ENCODE data around the gene HDAC4. TPM values are rescaled to one million over a fixed set of nuclear protein-coding genes. Genes with fewer than 3 reads are reported as not detected.

HDAC4 gene
- polyA plus RNA-seq, 1 donor (not counting 4 experiments of a cell fraction or from before 2014, with no cell fraction given), result 2.9 TPM

- H3K9me1 ChIP-seq (ENCODE audit: control insufficient read depth, extremely low read depth, insufficient read depth, low read length), result no peaks in the 10 kb centered on the region
- no peak for TF ChIP-seq EZH2 (IDR thresholded peaks at IDR 0.05; ENCODE audit: low read length)
- dilution Hi-C loops (cut with MboI; ENCODE audit: extremely low pct_ligation_motif_present, low sequenced_read_pairs), result no loop called here
- H3K4me1 ChIP-seq (ENCODE audit: control insufficient read depth, extremely low read depth, insufficient read depth, low read length), result no peaks in the 10 kb centered on the region
- no peaks in the 10 kb centered on the region for H3K36me3 ChIP-seq (ENCODE audit: control insufficient read depth in 2 of 2, extremely low read depth in 1 of 2, insufficient read depth in 2 of 2, low read length in 2 of 2)
- no peaks in the 10 kb centered on the region for H3K9me3 ChIP-seq (ENCODE audit: control insufficient read depth, low read depth, low read length)
- no peak overlapping the region for H3K4me3 ChIP-seq (ENCODE audit: control insufficient read depth in 2 of 3, extremely low read depth in 1 of 3, insufficient read depth in 2 of 3, low read depth in 1 of 3, low read length in 3 of 3)
- no peak overlapping the region for H3K4me2 ChIP-seq (ENCODE audit: control insufficient read depth, extremely low read depth, insufficient read depth, low read depth, low read length)
- no peak overlapping the region for H3K9ac ChIP-seq (ENCODE audit: control insufficient read depth, extremely low read depth, insufficient read depth, low read length)
- H3K79me2 ChIP-seq (ENCODE audit: control insufficient read depth, insufficient read depth, low read length), result no peaks in the 10 kb centered on the region
- peaks cover 9% of the 10 kb centered on the region for H3K27me3 ChIP-seq (ENCODE audit: control insufficient read depth, extremely low read depth, insufficient read depth, low read length)
- DNase-seq (ENCODE audit: low read depth, low spot score), result no peak
- no peak overlapping the region for H2AFZ ChIP-seq (ENCODE audit: control insufficient read depth, low read length)
- no peaks in the 10 kb centered on the region for H4K20me1 ChIP-seq (ENCODE audit: control insufficient read depth, extremely low read depth, insufficient read depth, low read length)
- no peak overlapping the region for H3K27ac ChIP-seq (ENCODE audit: control insufficient read depth, insufficient read depth, low read length)
- no peak for FAIRE-seq
These were observed 9.2 kb upstream of the HDAC4 start for GRCh38 chr2:239409976-239410375.

- dilution Hi-C loops (cut with MboI; ENCODE audit: extremely low pct_ligation_motif_present, low sequenced_read_pairs), result no loop called here
- H3K79me2 ChIP-seq (ENCODE audit: control insufficient read depth, insufficient read depth, low read length), result no peaks in the 10 kb centered on the region
- no peak for DNase-seq (ENCODE audit: low read depth, low spot score)
- H4K20me1 ChIP-seq (ENCODE audit: control insufficient read depth, extremely low read depth, insufficient read depth, low read length), result no peaks in the 10 kb centered on the region
- H3K4me2 ChIP-seq (ENCODE audit: control insufficient read depth, extremely low read depth, insufficient read depth, low read depth, low read length), result no peak overlapping the region
- no peak overlapping the region for H2AFZ ChIP-seq (ENCODE audit: control insufficient read depth, low read length)
- no peaks in the 10 kb centered on the region for H3K9me3 ChIP-seq (ENCODE audit: control insufficient read depth, low read depth, low read length)
- no peaks in the 10 kb centered on the region for H3K9me1 ChIP-seq (ENCODE audit: control insufficient read depth, extremely low read depth, insufficient read depth, low read length)
- no peak overlapping the region for H3K9ac ChIP-seq (ENCODE audit: control insufficient read depth, extremely low read depth, insufficient read depth, low read length)
- H3K4me1 ChIP-seq (ENCODE audit: control insufficient read depth, extremely low read depth, insufficient read depth, low read length), result peaks cover 2% of the 10 kb centered on the region
- TF ChIP-seq CTCF (optimal IDR thresholded peaks at IDR 0.05 in 1 of 3, IDR thresholded peaks at IDR 0.05 in 1 of 3, conservative IDR thresholded peaks at IDR 0.05 in 1 of 3; ENCODE audit: extremely low read depth in 1 of 3, insufficient read depth in 2 of 3, low read length in 3 of 3), result no peak
- TF ChIP-seq EZH2 (IDR thresholded peaks at IDR 0.05; ENCODE audit: low read length), result no peak
- no peak overlapping the region for H3K27ac ChIP-seq (ENCODE audit: control insufficient read depth, insufficient read depth, low read length)
- H3K36me3 ChIP-seq (ENCODE audit: control insufficient read depth in 2 of 2, extremely low read depth in 1 of 2, insufficient read depth in 2 of 2, low read length in 2 of 2), result no peaks in the 10 kb centered on the region
- no peak for FAIRE-seq
- H3K27me3 ChIP-seq (ENCODE audit: control insufficient read depth, extremely low read depth, insufficient read depth, low read length), result peaks cover 6% of the 10 kb centered on the region
- no peak overlapping the region for H3K4me3 ChIP-seq (ENCODE audit: control insufficient read depth in 2 of 3, extremely low read depth in 1 of 3, insufficient read depth in 2 of 3, low read depth in 1 of 3, low read length in 3 of 3)
These were observed 6.3 kb upstream of the HDAC4 start for GRCh38 chr2:239407112-239407511.

- FAIRE-seq, result no peak
These were observed 5.6 kb upstream of the HDAC4 start for GRCh38 chr2:239406316-239406995.

More at GRCh38 chr2:239406316-239406995, 5.6 kb upstream of the HDAC4 start:
- Histone ChIP-seq H3K9ac (ENCODE audit: control insufficient read depth, extremely low read depth, insufficient read depth, low read length) (no peak overlapping the region), H3K27ac (ENCODE audit: control insufficient read depth, insufficient read depth, low read length) (no peak overlapping the region), H3K4me2 (ENCODE audit: control insufficient read depth, extremely low read depth, insufficient read depth, low read depth, low read length) (no peak overlapping the region), H3K27me3 (ENCODE audit: control insufficient read depth, extremely low read depth, insufficient read depth, low read length) (peaks cover 3% of the 10 kb centered on the region), H4K20me1 (ENCODE audit: control insufficient read depth, extremely low read depth, insufficient read depth, low read length) (no peaks in the 10 kb centered on the region), H3K4me3 (ENCODE audit: control insufficient read depth in 2 of 3, extremely low read depth in 1 of 3, insufficient read depth in 2 of 3, low read depth in 1 of 3, low read length in 3 of 3) (no peak overlapping the region), H3K9me3 (ENCODE audit: control insufficient read depth, low read depth, low read length) (no peaks in the 10 kb centered on the region), H3K36me3 (ENCODE audit: control insufficient read depth in 2 of 2, extremely low read depth in 1 of 2, insufficient read depth in 2 of 2, low read length in 2 of 2) (no peaks in the 10 kb centered on the region), H3K79me2 (ENCODE audit: control insufficient read depth, insufficient read depth, low read length) (no peaks in the 10 kb centered on the region), H3K9me1 (ENCODE audit: control insufficient read depth, extremely low read depth, insufficient read depth, low read length) (no peaks in the 10 kb centered on the region), H3K4me1 (ENCODE audit: control insufficient read depth, extremely low read depth, insufficient read depth, low read length) (peaks cover 5% of the 10 kb centered on the region), H2AFZ (ENCODE audit: control insufficient read depth, low read length) (no peak overlapping the region)
- no peak for DNase-seq (ENCODE audit: low read depth, low spot score)
- TF ChIP-seq EZH2 (IDR thresholded peaks at IDR 0.05; ENCODE audit: low read length), result no peak
- no peak for TF ChIP-seq CTCF (optimal IDR thresholded peaks at IDR 0.05 in 1 of 3, IDR thresholded peaks at IDR 0.05 in 1 of 3, conservative IDR thresholded peaks at IDR 0.05 in 1 of 3; ENCODE audit: extremely low read depth in 1 of 3, insufficient read depth in 2 of 3, low read length in 3 of 3)
- dilution Hi-C loops (cut with MboI; ENCODE audit: extremely low pct_ligation_motif_present, low sequenced_read_pairs), result no loop called here
